DND-41 (cell line): ENCODE results near the gene PIP4P1.

ENCODE experiments used
- ATAC-seq: fragments of 200-7000 bp; cut with Tn5 transposase; 3 replicates; pipeline ENCODE4 v1.9.1; 2021; ENCODE audit warnings: low read depth; ENCODE audit not compliant: insufficient read depth
- DNase-seq: peaks from one replicate; pipeline ENCODE4 v3.0.0-alpha.2; 2020
- H2AFZ ChIP-seq: 2 replicates; pipeline ENCODE4 v1.6.0; 2012; ENCODE audit warnings: low read depth, low read length
- H3K27ac ChIP-seq: 2 replicates; pipeline ENCODE4 v1.5.1; 2012; ENCODE audit warnings: low read length, inconsistent platforms
- H3K27me3 ChIP-seq: fragments of 200-600 bp; sonication (generic); 2 replicates; pipeline ENCODE4 v1.6.0; 2012; ENCODE audit warnings: low read length, mild to moderate bottlenecking, inconsistent platforms; ENCODE audit not compliant: insufficient read depth, poor library complexity
- H3K36me3 ChIP-seq: 2 replicates; pipeline ENCODE4 v1.5.1; 2012; ENCODE audit warnings: low read length, inconsistent platforms; ENCODE audit not compliant: insufficient read depth
- H3K4me1 ChIP-seq: 2 replicates; pipeline ENCODE4 v1.5.1; 2012; ENCODE audit warnings: mild to moderate bottlenecking, low read length; ENCODE audit not compliant: insufficient read depth
- H3K4me2 ChIP-seq: 2 replicates; pipeline ENCODE4 v1.6.0; 2012; ENCODE audit warnings: mild to moderate bottlenecking, moderate library complexity, low read length, inconsistent platforms; ENCODE audit not compliant: insufficient read depth
- H3K4me3 ChIP-seq, 2 experiments: fragments of 200-600 bp in 1 of 2; shearing (Covaris generic) in 1 of 2; 2 replicates each; pipeline ENCODE4 v1.5.1; 2012 to 2016; ENCODE audit warnings: inconsistent platforms in 2 of 2, low read length in 2 of 2, mild to moderate bottlenecking in 2 of 2, low read depth in 1 of 2, moderate library complexity in 1 of 2
- H3K79me2 ChIP-seq: 2 replicates; pipeline ENCODE4 v1.6.0; 2012; ENCODE audit warnings: low read length, inconsistent platforms; ENCODE audit not compliant: insufficient read depth
- H3K9ac ChIP-seq: 2 replicates; pipeline ENCODE4 v1.6.0; 2012; ENCODE audit warnings: low read depth, mild to moderate bottlenecking, inconsistent platforms, low read length, moderate library complexity
- H3K9me3 ChIP-seq: 2 replicates; pipeline ENCODE4 v1.5.1; 2012; ENCODE audit warnings: low read length, moderate library complexity, mild to moderate bottlenecking, inconsistent platforms; ENCODE audit not compliant: insufficient read depth, severe bottlenecking
- H4K20me1 ChIP-seq: 2 replicates; pipeline ENCODE4 v1.6.0; 2012; ENCODE audit warnings: low read length; ENCODE audit not compliant: insufficient read depth
- EZH2 ChIP-seq: IDR thresholded peaks from 3 replicates; pipeline ENCODE4 v1.6.1; 2012; ENCODE audit warnings: borderline replicate concordance, low read depth, mild to moderate bottlenecking, moderate library complexity, low read length, inconsistent platforms; ENCODE audit not compliant: severe bottlenecking
- TF ChIP-seq, protein P1 (sequence below): IDR thresholded peaks from 2 replicates; pipeline ENCODE4 v1.5.1; 2012; ENCODE audit warnings: borderline replicate concordance, low read length, moderate library complexity, mild to moderate bottlenecking; ENCODE audit not compliant: poor library complexity, severe bottlenecking; ENCODE audit errors: extremely low read depth

The PIP4P1 gene

GRCh38 chr14:20498622-20499021 is 37.4 kb upstream of the PIP4P1 start:
- ATAC-seq (no peak), DNase-seq (no peak)
- TF ChIP-seq, protein P1, sequence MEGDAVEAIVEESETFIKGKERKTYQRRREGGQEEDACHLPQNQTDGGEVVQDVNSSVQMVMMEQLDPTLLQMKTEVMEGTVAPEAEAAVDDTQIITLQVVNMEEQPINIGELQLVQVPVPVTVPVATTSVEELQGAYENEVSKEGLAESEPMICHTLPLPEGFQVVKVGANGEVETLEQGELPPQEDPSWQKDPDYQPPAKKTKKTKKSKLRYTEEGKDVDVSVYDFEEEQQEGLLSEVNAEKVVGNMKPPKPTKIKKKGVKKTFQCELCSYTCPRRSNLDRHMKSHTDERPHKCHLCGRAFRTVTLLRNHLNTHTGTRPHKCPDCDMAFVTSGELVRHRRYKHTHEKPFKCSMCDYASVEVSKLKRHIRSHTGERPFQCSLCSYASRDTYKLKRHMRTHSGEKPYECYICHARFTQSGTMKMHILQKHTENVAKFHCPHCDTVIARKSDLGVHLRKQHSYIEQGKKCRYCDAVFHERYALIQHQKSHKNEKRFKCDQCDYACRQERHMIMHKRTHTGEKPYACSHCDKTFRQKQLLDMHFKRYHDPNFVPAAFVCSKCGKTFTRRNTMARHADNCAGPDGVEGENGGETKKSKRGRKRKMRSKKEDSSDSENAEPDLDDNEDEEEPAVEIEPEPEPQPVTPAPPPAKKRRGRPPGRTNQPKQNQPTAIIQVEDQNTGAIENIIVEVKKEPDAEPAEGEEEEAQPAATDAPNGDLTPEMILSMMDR: no peak
- TF ChIP-seq EZH2: no peak
- no peaks in the 10 kb centered on the region for H3K9me3 ChIP-seq
- H3K9ac ChIP-seq: no peak overlapping the region
- no peak overlapping the region for H2AFZ ChIP-seq
- no peak overlapping the region for H3K4me2 ChIP-seq
- peaks cover 11% of the 10 kb centered on the region for H3K27me3 ChIP-seq
- H3K36me3 ChIP-seq: no peaks in the 10 kb centered on the region
- H3K4me3 ChIP-seq: no peak overlapping the region
- no peaks in the 10 kb centered on the region for H3K4me1 ChIP-seq
- H3K79me2 ChIP-seq: no peaks in the 10 kb centered on the region
- no peak overlapping the region for H3K27ac ChIP-seq
- no peaks in the 10 kb centered on the region for H4K20me1 ChIP-seq

GRCh38 chr14:20494935-20495766 is 33.9 kb upstream of the PIP4P1 start:
- no peaks in the 10 kb centered on the region for H4K20me1 ChIP-seq
- H3K36me3 ChIP-seq: no peaks in the 10 kb centered on the region
- H3K9ac ChIP-seq: no peak overlapping the region
- H3K4me2 ChIP-seq: no peak overlapping the region
- TF ChIP-seq, protein P1: no peak
- no peak for TF ChIP-seq EZH2
- H3K4me3 ChIP-seq: no peak overlapping the region
- no peak overlapping the region for H2AFZ ChIP-seq
- H3K27me3 ChIP-seq: peaks cover 8% of the 10 kb centered on the region
- DNase-seq (no peak), ATAC-seq (no peak)
- H3K4me1 ChIP-seq: no peaks in the 10 kb centered on the region
- H3K27ac ChIP-seq: no peak overlapping the region
- H3K79me2 ChIP-seq: no peaks in the 10 kb centered on the region
- H3K9me3 ChIP-seq: no peaks in the 10 kb centered on the region

GRCh38 chr14:20493634-20494033 is 32.4 kb upstream of the PIP4P1 start:
- H2AFZ ChIP-seq: no peak overlapping the region
- no peak overlapping the region for H3K4me3 ChIP-seq
- no peak overlapping the region for H3K4me2 ChIP-seq
- H3K9ac ChIP-seq: no peak overlapping the region
- no peak overlapping the region for H3K27ac ChIP-seq
- H3K4me1 ChIP-seq: no peaks in the 10 kb centered on the region
- TF ChIP-seq, protein P1: no peak
- no peak for TF ChIP-seq EZH2
- no peaks in the 10 kb centered on the region for H3K9me3 ChIP-seq
- H3K36me3 ChIP-seq: no peaks in the 10 kb centered on the region
- no peak for DNase-seq
- H3K79me2 ChIP-seq: no peaks in the 10 kb centered on the region
- no peaks in the 10 kb centered on the region for H4K20me1 ChIP-seq
- ATAC-seq: no peak
- peaks cover 8% of the 10 kb centered on the region for H3K27me3 ChIP-seq

DNA sequence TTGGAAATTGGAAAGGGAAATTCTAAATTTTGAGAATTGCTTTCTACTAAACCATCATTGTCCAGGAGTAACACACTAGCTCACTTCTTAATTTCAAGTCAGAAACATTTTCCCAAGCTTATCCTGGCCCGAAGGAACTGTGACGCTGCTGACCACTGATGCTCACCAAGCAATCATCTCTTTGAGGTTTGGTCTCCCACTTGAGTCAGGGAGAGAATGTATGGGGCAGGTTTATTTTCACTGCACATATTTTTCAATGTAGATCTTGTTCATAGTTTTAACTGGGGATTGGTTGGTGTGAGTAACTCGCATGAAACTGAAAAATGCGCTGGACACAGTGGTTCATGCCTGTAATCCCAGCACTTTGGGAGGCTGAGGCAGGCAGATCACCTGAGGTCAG is 31.3 kb upstream of the PIP4P1 start:
- DNase-seq (no peak), ATAC-seq (no peak)
- H4K20me1 ChIP-seq: no peaks in the 10 kb centered on the region
- no peak overlapping the region for H3K4me3 ChIP-seq
- no peak overlapping the region for H3K4me2 ChIP-seq
- H3K27me3 ChIP-seq: peaks cover 8% of the 10 kb centered on the region
- TF ChIP-seq EZH2: no peak
- TF ChIP-seq, protein P1: no peak
- H2AFZ ChIP-seq: no peak overlapping the region
- H3K4me1 ChIP-seq: peaks cover 2% of the 10 kb centered on the region; the same call in 1 of the 2 replicates
- H3K36me3 ChIP-seq: no peaks in the 10 kb centered on the region
- H3K9ac ChIP-seq: no peak overlapping the region
- no peak overlapping the region for H3K27ac ChIP-seq
- no peaks in the 10 kb centered on the region for H3K9me3 ChIP-seq
- no peaks in the 10 kb centered on the region for H3K79me2 ChIP-seq
